K562 (cell line): ENCODE results near the gene LOXL3. TPM values are rescaled to one million over a fixed set of nuclear protein-coding genes. Genes with fewer than 3 reads are reported as not detected.

Experiments used
- ATF1 ChIP-seq, 2 experiments: fragments of 450-650 bp in 1 of 2; IDR thresholded peaks; 2 replicates each; pipeline ENCODE4 v1.6.1; 2016; ENCODE audit warnings: missing compliant biosample characterization in 1 of 2, missing genetic modification characterization in 1 of 2
- BRF2 ChIP-seq: IDR thresholded peaks from 3 replicates; pipeline ENCODE4 v1.6.1; 2011; ENCODE audit warnings: borderline replicate concordance, mild to moderate bottlenecking; ENCODE audit not compliant: insufficient read length, insufficient read depth
- CCNT2 ChIP-seq: IDR thresholded peaks from 2 replicates; pipeline ENCODE4 v1.6.1; 2011; ENCODE audit warnings: borderline replicate concordance, low read depth, mild to moderate bottlenecking, moderate library complexity, mixed read lengths, low read length; ENCODE audit not compliant: insufficient read length; ENCODE audit errors: extremely low read depth
- CGGBP1 ChIP-seq: fragments of 250-450 bp; sonication (Bioruptor Pico); IDR thresholded peaks from 2 replicates; pipeline ENCODE4 v1.9.0; 2021; ENCODE audit warnings: mild to moderate bottlenecking
- COPS2 ChIP-seq: fragments of 450-650 bp; conservative IDR thresholded peaks from 2 replicates; pipeline ENCODE4 v1.6.1; 2016; ENCODE audit warnings: mild to moderate bottlenecking, moderate library complexity
- HIVEP1 ChIP-seq: fragments of 250-450 bp; sonication (Bioruptor Pico); IDR thresholded peaks from 2 replicates; pipeline ENCODE4 v1.4.0; 2020; ENCODE audit warnings: mild to moderate bottlenecking
- MCM2 ChIP-seq: fragments of 450-650 bp; IDR thresholded peaks from 2 replicates; pipeline ENCODE4 v1.6.1; 2017; ENCODE audit warnings: low read depth, mild to moderate bottlenecking
- MTA2 ChIP-seq: fragments of 450-650 bp; IDR thresholded peaks from 2 replicates; pipeline ENCODE4 v1.6.1; 2016; ENCODE audit warnings: low read depth
- NKRF ChIP-seq: fragments of 450-650 bp; IDR thresholded peaks from 2 replicates; pipeline ENCODE4 v1.6.1; 2016; ENCODE audit warnings: borderline replicate concordance
- NR0B1 ChIP-seq: fragments of 450-650 bp; IDR thresholded peaks from one replicate; pipeline ENCODE4 v1.6.1; 2018; ENCODE audit warnings: mild to moderate bottlenecking, moderate library complexity; ENCODE audit not compliant: partially characterized antibody
- PYGO2 ChIP-seq: fragments of 450-650 bp; IDR thresholded peaks from 2 replicates; pipeline ENCODE4 v1.6.1; 2016; ENCODE audit warnings: mild to moderate bottlenecking, missing genetic modification characterization, moderate library complexity, missing compliant biosample characterization
- SRSF7 ChIP-seq: fragments of 200-400 bp; formaldehyde crosslinking; optimal IDR thresholded peaks from 2 replicates; pipeline ENCODE3; 2017; ENCODE audit warnings: mild to moderate bottlenecking, low read depth, low read length
- STAT5A ChIP-seq: IDR thresholded peaks from 2 replicates; pipeline ENCODE4 v1.6.1; 2012; ENCODE audit warnings: low read length, inconsistent platforms, borderline replicate concordance
- THRA ChIP-seq: fragments of 450-650 bp; IDR thresholded peaks from 2 replicates; pipeline ENCODE4 v1.6.1; 2017; ENCODE audit warnings: mild to moderate bottlenecking, moderate library complexity
- U2AF2 ChIP-seq: fragments of 200-400 bp; formaldehyde crosslinking; optimal IDR thresholded peaks from 2 replicates; pipeline ENCODE3; 2017; ENCODE audit warnings: low read depth, mild to moderate bottlenecking, low read length
- USF2 ChIP-seq: sonication (generic); formaldehyde crosslinking; IDR thresholded peaks from 2 replicates; pipeline ENCODE4 v1.5.0; 2020; ENCODE audit warnings: missing genetic modification reagents
- XRCC4 ChIP-seq: IDR thresholded peaks from one replicate; pipeline ENCODE4 v1.6.1; 2011; ENCODE audit not compliant: insufficient read depth, insufficient read length; ENCODE audit errors: extremely low read depth
- ZNF133 ChIP-seq: fragments of 250-450 bp; sonication (Bioruptor Pico); IDR thresholded peaks from 2 replicates; pipeline ENCODE4 v1.4.0; 2020; ENCODE audit warnings: mild to moderate bottlenecking
- ZNF24 ChIP-seq: fragments of 450-650 bp; IDR thresholded peaks from 2 replicates; pipeline ENCODE4 v1.6.1; 2016
- ZNF583 ChIP-seq: fragments of 250-450 bp; sonication (Bioruptor Pico); IDR thresholded peaks from 2 replicates; pipeline ENCODE4 v1.4.0; 2020
- ZNF75A ChIP-seq: fragments of 450-650 bp; formaldehyde crosslinking; IDR thresholded peaks from 2 replicates; pipeline ENCODE4 v1.4.0; 2020; ENCODE audit warnings: mild to moderate bottlenecking
- polyA plus RNA-seq, 8 experiments: library from polyadenylated mRNA; depleted of rRNA in 4 of 8; stranded (reverse) in 5 of 8; unstranded in 3 of 8; fragments of >200 nt; fragmentation: Nextera tagmentation in 2 of 8; fragmentation: Illumina TruSeq in 1 of 8; extraction: Ambion mirVana in 2 of 8; extraction: Trizol in 1 of 8; gene quantifications; 2 replicates each; pipeline versions ENCODE4 v1.2.1 to v1.2.3, GENCODE V29; 2011 to 2014; ENCODE audit warnings: inconsistent platforms in 1 of 8, missing spikeins in 1 of 8
- total RNA-seq, 7 experiments: library from RNA; depleted of rRNA in 6 of 7; stranded (reverse); fragments of >200 nt in 6 of 7; fragmentation: Illumina TruSeq in 2 of 7; extraction: Trizol in 2 of 7; gene quantifications; 2 replicates each; pipeline versions ENCODE4 v1.2.1 to v1.2.3, GENCODE V29; 2011 to 2021; ENCODE audit warnings: low replicate concordance in 1 of 7

Gene LOXL3
- total and polyA plus RNA-seq, 9 of the 15 experiments (the other 6 are each of a cell fraction or from before 2014, with no cell fraction given), result 0.22 to 0.99 (median 0.31) TPM

- TF ChIP-seq THRA, result no peak
- no peak for TF ChIP-seq BRF2
- TF ChIP-seq ZNF133 (CRISPR knock-in tag), result no peak
- TF ChIP-seq XRCC4, result no peak
- no peak for TF ChIP-seq USF2 (CRISPR knock-in tag)
- no peak for TF ChIP-seq STAT5A
- TF ChIP-seq CCNT2, result peak; percentile 74
- TF ChIP-seq SRSF7, result no peak
- no peak for TF ChIP-seq MTA2
- TF ChIP-seq NKRF, result peak; percentile 85
- no peak for TF ChIP-seq U2AF2
- no peak for TF ChIP-seq ZNF75A
- TF ChIP-seq ATF1 (CRISPR knock-in tag; IDR thresholded peaks at IDR 0.05), result peak; percentile 31
- peak; percentile 85 for TF ChIP-seq ATF1 (tag; IDR thresholded peaks at IDR 0.05)
- TF ChIP-seq ZNF24, result no peak
- TF ChIP-seq PYGO2 (tag), result no peak
- no peak for TF ChIP-seq ZNF583
- no peak for TF ChIP-seq NR0B1
- no peak for TF ChIP-seq MCM2
- no peak for TF ChIP-seq HIVEP1
- TF ChIP-seq CGGBP1 (CRISPR knock-in tag), result no peak
- no peak for TF ChIP-seq COPS2
These were observed 24.1 kb downstream of the LOXL3 start, which contains the start of the genes AUP1 and HTRA2 (continued) for GRCh38 chr2:74529357-74530238.
